LNCaP clone FGC (cell line): Measurements from ENCODE around the gene KRTAP16-1.

Experiments used
- DNase-seq: peaks from one replicate; pipeline ENCODE4 v3.0.0-alpha.2; 2011; ENCODE audit warnings: low read depth
- H3K4me3 ChIP-seq: 2 replicates; pipeline ENCODE4 v1.5.1; 2011; ENCODE audit warnings: mild to moderate bottlenecking, low read depth, low read length, control low read depth
- CTCF ChIP-seq: IDR thresholded peaks from 2 replicates; pipeline ENCODE4 v1.5.1; 2012; ENCODE audit warnings: mild to moderate bottlenecking; ENCODE audit not compliant: control insufficient read depth, insufficient read depth; ENCODE audit errors: extremely low read depth

The KRTAP16-1 gene

DNA sequence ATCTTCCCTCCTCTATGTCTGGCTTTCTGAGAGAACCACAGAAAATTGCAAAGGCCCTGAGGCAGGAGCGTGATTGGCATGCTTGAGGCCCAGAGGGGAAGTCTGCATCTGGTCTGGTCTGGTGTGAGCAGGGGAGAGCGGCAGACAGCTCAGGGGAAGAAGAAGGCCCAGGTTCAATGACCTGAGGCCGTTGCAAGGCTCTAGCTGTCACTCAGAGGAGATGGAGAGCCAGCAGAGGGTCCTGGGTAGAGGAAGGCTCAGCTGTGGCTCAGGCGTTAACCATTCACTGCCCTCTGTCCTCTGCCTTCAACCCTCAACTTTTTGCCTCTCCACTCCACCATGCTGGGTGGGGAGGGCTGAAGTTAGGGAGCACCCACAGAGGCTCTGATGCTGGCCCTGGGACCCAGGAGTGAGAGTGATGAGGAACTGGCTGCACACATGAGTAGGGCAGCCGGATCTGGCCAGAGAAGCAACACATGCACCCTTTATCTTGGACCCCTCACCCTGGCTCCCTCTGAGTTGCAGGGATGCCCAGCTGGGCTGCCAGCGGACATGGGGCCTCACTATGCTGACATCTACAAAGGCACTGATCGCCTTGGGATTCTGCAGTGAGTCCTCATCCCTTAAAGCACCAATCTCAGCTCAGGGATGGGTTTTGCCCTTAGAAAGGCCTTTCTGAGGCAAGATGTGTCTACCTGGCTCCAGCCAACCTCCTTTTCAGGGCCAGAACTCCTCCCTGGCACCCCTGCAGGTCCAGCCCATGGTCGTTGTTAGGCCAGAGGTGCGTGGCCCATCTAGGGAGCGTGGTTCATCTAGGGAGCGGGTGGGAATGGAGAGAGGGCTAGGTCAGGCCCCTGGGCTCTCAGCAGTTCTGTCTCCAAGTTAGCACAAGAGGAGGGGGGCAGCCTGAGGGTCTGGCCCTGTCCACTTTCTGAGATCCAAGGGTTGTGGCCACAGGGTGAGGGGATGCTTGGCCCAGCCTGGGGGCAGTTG lies 14.1 kb upstream of the KRTAP16-1 start:
- TF ChIP-seq CTCF: no peak

DNA sequence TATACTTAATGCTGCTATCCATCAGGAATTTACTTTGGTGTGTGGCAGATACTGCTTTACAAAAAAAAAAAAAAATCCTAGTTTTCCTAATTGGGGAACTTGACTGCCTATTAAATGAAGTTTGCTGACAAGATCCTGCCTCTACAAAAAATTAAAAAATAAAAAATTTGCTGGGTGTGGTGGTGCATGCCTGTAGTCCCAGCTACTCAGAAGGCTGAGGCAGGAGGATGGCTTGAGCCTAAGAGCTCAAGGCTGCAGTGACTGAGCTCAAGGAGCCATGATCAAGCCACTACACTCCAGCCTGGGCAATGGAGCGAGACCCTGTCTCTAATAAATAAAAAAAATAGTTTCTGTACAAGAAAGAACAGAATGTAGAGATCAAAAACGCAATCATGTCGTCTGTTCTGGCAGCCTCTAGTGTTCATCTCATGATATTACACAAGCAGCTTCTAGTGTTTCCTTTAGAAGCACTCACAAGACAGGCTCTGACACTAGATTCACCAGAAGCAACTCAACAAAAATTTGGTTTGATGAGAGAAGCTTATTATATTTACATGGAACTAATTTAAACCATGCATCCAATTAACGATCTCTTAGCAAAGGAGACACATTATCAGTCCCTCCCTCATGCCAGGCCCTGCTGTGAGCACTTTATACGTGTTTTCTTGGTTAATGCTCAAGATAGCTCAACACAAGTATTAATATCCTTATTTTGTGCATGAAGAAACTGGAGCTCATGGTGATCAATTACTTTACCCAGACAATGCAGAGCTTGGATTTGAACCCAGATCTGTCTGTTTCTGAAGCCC lies 13.2 kb upstream of the KRTAP16-1 start:
- DNase-seq: no peak
- peak; percentile 80 for TF ChIP-seq CTCF
- no peak overlapping the region for H3K4me3 ChIP-seq

More for the DNA sequence above, 14.1 kb upstream of the KRTAP16-1 start:
- H3K4me3 ChIP-seq: no peak overlapping the region
- DNase-seq: no peak

DNA sequence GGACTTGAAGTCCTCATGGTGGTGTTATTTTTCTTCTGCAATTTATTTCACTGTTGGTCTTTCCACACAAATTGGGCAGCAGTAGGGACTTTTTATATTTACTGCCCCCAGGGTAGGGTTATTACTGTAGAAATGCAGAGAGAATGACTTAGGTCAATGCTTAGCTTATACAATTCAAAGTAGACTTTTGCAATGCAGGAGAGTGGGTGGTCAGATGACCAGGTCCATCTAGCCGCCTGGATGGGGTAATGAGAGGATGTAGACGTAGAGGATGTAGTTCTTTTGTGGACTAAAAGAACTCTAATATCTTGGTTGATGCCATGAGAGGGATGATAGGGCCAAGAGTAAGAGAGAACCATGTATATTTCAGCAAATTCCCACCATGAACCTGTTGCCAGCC lies 9.1 kb upstream of the KRTAP16-1 start:
- no peak for DNase-seq
- TF ChIP-seq CTCF: no peak
- no peak overlapping the region for H3K4me3 ChIP-seq

GRCh38 chr17:41315814-41316445 lies 6.8 kb upstream of the KRTAP16-1 start:
- DNase-seq: no peak
- no peak overlapping the region for H3K4me3 ChIP-seq
- no peak for TF ChIP-seq CTCF

- no peak for DNase-seq
- no peak within 1 kb of the TSS for H3K4me3 ChIP-seq
- no peak for TF ChIP-seq CTCF
These were observed 6.2 kb upstream of the KRTAP16-1 start, which contains the start of gene KRTAP17-1 for GRCh38 chr17:41315204-41315794. Gene KRTAP17-1, minus strand, starts transcription at chr17:41315710. Its CDS starts 60 bp downstream, at chr17:41315650.

GRCh38 chr17:41311111-41311510 lies 2.0 kb upstream of the KRTAP16-1 start:
- DNase-seq: no peak
- H3K4me3 ChIP-seq: no peak overlapping the region
- TF ChIP-seq CTCF: no peak
